ENCODE data around the gene CEP112.
"Not testable (repeated sequence)": the region's sequence is repeated elsewhere in the genome, so short reads cannot be mapped to it uniquely, and the experiment has no call there.

Gene CEP112

GRCh38 chr17:66150708-66151107, 41.2 kb downstream of the CEP112 start:
- DNase-seq (ENCODE audit: low read depth): no peak

GRCh38 chr17:66149562-66149961, 42.4 kb downstream of the CEP112 start:
- DNase-seq (ENCODE audit: low read depth): no peak

- no peak for DNase-seq (ENCODE audit: low read depth)
Observed at GRCh38 chr17:66146394-66146793, 45.5 kb downstream of the CEP112 start.

GRCh38 chr17:66143657-66144282, 48.2 kb downstream of the CEP112 start:
- no peak for DNase-seq (ENCODE audit: low read depth)

GRCh38 chr17:66142428-66142827, 49.5 kb downstream of the CEP112 start:
- no peak for DNase-seq (ENCODE audit: low read depth)

GRCh38 chr17:66138120-66138519, 53.8 kb downstream of the CEP112 start:
- no peak for DNase-seq (ENCODE audit: low read depth)

- DNase-seq (ENCODE audit: low read depth): no peak
Observed at GRCh38 chr17:66135896-66136295, 56.0 kb downstream of the CEP112 start.

GRCh38 chr17:66135219-66135618, 56.7 kb downstream of the CEP112 start:
- no peak for DNase-seq (ENCODE audit: low read depth)

GRCh38 chr17:66129759-66130158, 62.2 kb downstream of the CEP112 start:
- DNase-seq (ENCODE audit: low read depth): no peak

GRCh38 chr17:66126231-66126630, 65.7 kb downstream of the CEP112 start:
- no peak for DNase-seq (ENCODE audit: low read depth)

- DNase-seq (ENCODE audit: low read depth): no peak
Observed at GRCh38 chr17:66123163-66123562, 68.8 kb downstream of the CEP112 start.

GRCh38 chr17:66115246-66115645, 76.7 kb downstream of the CEP112 start:
- no peak for DNase-seq (ENCODE audit: low read depth)

GRCh38 chr17:66114609-66115008, 77.3 kb downstream of the CEP112 start:
- DNase-seq (ENCODE audit: low read depth): no peak

- DNase-seq (ENCODE audit: low read depth): no peak
Observed at GRCh38 chr17:66107731-66108130, 84.2 kb downstream of the CEP112 start.

GRCh38 chr17:66098040-66098439, 93.9 kb downstream of the CEP112 start:
- no peak for DNase-seq (ENCODE audit: low read depth)

GRCh38 chr17:66094727-66095126, 97.2 kb downstream of the CEP112 start:
- DNase-seq (ENCODE audit: low read depth): no peak

GRCh38 chr17:66091445-66092080, 100.4 kb downstream of the CEP112 start:
- DNase-seq (ENCODE audit: low read depth): no peak

- DNase-seq (ENCODE audit: low read depth): no peak
Observed at GRCh38 chr17:66089764-66090163, 102.2 kb downstream of the CEP112 start.

GRCh38 chr17:66088173-66088572, 103.8 kb downstream of the CEP112 start:
- no peak for DNase-seq (ENCODE audit: low read depth)

GRCh38 chr17:66087073-66087472, 104.9 kb downstream of the CEP112 start:
- DNase-seq (ENCODE audit: low read depth): no peak

- DNase-seq (ENCODE audit: low read depth): no peak
Observed at GRCh38 chr17:66085221-66085620, 106.7 kb downstream of the CEP112 start.

GRCh38 chr17:66080670-66081069, 111.3 kb downstream of the CEP112 start:
- not testable (repeated sequence) for DNase-seq (ENCODE audit: low read depth)

- DNase-seq (ENCODE audit: low read depth): no peak
Observed at GRCh38 chr17:66076546-66077190, 115.3 kb downstream of the CEP112 start.

- DNase-seq (ENCODE audit: low read depth): no peak
Observed at GRCh38 chr17:66073384-66073783, 118.5 kb downstream of the CEP112 start.

Measured in stimulated activated CD8-positive, alpha-beta memory T cell treated with anti-CD3 and anti-CD28 coated beads, Interleukin-12 subunit alpha, Interleukin-12 subunit beta, amount 100 ng/mL, for 1 hour (primary cell).